CD14-positive monocyte (primary cell): Measurements from ENCODE around the gene CHRM4. TPM values are rescaled to one million over a fixed set of nuclear protein-coding genes. Genes with fewer than 3 reads are reported as not detected.
A peak's percentile ranks its signal among the peaks of the same experiment; 100 is the strongest.

Experiments used
- DNase-seq, 3 donors: peaks; one replicate each; pipeline ENCODE4 v3.0.0-alpha.2; 2011 to 2022
- H2AFZ ChIP-seq: 2 replicates; pipeline ENCODE4 v1.6.0; 2012; ENCODE audit warnings: mild to moderate bottlenecking, low read depth, low read length, inconsistent platforms; ENCODE audit not compliant: insufficient read depth, poor library complexity, severe bottlenecking
- H3K27ac ChIP-seq, 2 donors: 1 replicate in 1 of 2; 2 replicates in 1 of 2; pipeline ENCODE4 v1.5.1; 2012 to 2013; ENCODE audit warnings: low read length in 2 of 2, control low read depth in 1 of 2, inconsistent platforms in 1 of 2, low read depth in 1 of 2, mild to moderate bottlenecking in 1 of 2
- H3K27me3 ChIP-seq, 2 donors: one replicate each; pipeline versions ENCODE4 v1.6.0 to v1.6.1; 2011 to 2013; ENCODE audit warnings: low read length in 2 of 2; ENCODE audit not compliant: control insufficient read depth in 2 of 2, insufficient read depth in 2 of 2
- H3K36me3 ChIP-seq, 2 donors: replicated peaks in 1 of 2; 1 replicate in 1 of 2; 2 replicates in 1 of 2; pipeline versions ENCODE4 v1.5.1 to v1.6.1; 2012 to 2013; ENCODE audit warnings: low read length in 2 of 2, control low read depth in 1 of 2, inconsistent platforms in 1 of 2, mild to moderate bottlenecking in 1 of 2; ENCODE audit not compliant: insufficient read depth in 2 of 2, control insufficient read depth in 1 of 2
- H3K4me1 ChIP-seq, 2 donors: 1 replicate in 1 of 2; 2 replicates in 1 of 2; pipeline versions ENCODE4 v1.5.1 to v1.6.1; 2012 to 2013; ENCODE audit warnings: low read length in 2 of 2, control low read depth in 1 of 2, inconsistent platforms in 1 of 2, mild to moderate bottlenecking in 1 of 2, moderate library complexity in 1 of 2; ENCODE audit not compliant: insufficient read depth in 2 of 2, control insufficient read depth in 1 of 2
- H3K4me2 ChIP-seq: replicated peaks from 2 replicates; pipeline ENCODE3; 2012; ENCODE audit warnings: low read length, moderate library complexity, mild to moderate bottlenecking; ENCODE audit not compliant: poor library complexity, severe bottlenecking; ENCODE audit errors: extremely low read depth
- H3K4me3 ChIP-seq, 3 experiments: fragments of 200-600 bp in 1 of 3; sonication (generic) in 1 of 3; replicated peaks in 1 of 3; 1 replicate in 2 of 3; 2 replicates in 1 of 3; pipeline ENCODE4 v1.5.1; 2011 to 2013; ENCODE audit warnings: low read length in 3 of 3, mild to moderate bottlenecking in 3 of 3, control low read depth in 2 of 3, low read depth in 2 of 3, inconsistent platforms in 1 of 3, moderate library complexity in 1 of 3
- H3K79me2 ChIP-seq: 2 replicates; pipeline ENCODE4 v1.6.0; 2012; ENCODE audit warnings: mild to moderate bottlenecking, control low read depth, inconsistent platforms, low read length, moderate library complexity; ENCODE audit not compliant: insufficient read depth
- H3K9ac ChIP-seq: 2 replicates; pipeline ENCODE4 v1.6.0; 2017; ENCODE audit warnings: low read length, mild to moderate bottlenecking; ENCODE audit not compliant: insufficient read depth, poor library complexity, severe bottlenecking
- H3K9me3 ChIP-seq, 2 donors: replicated peaks in 1 of 2; 1 replicate in 1 of 2; 2 replicates in 1 of 2; pipeline versions ENCODE4 v1.5.1 to v1.6.1; 2012 to 2013; ENCODE audit warnings: low read length in 2 of 2, control low read depth in 1 of 2; ENCODE audit not compliant: control insufficient read depth in 1 of 2, insufficient read depth in 1 of 2
- H4K20me1 ChIP-seq: 2 replicates; pipeline ENCODE4 v1.6.0; 2012; ENCODE audit warnings: mild to moderate bottlenecking, low read length, control low read depth, moderate library complexity; ENCODE audit not compliant: insufficient read depth
- H3K27ac Mint-ChIP-seq, 7 donors: one replicate each; pipeline ENCODE4 v1.8.0; 2020; ENCODE audit warnings: mild to moderate bottlenecking in 7 of 7, mixed read lengths in 7 of 7, moderate library complexity in 6 of 7, inconsistent platforms in 2 of 7
- H3K27me3 Mint-ChIP-seq, 3 donors: one replicate each; pipeline ENCODE4 v1.8.0; 2021 to 2022; ENCODE audit warnings: low read depth in 3 of 3, mild to moderate bottlenecking in 3 of 3, mixed read lengths in 3 of 3, moderate library complexity in 3 of 3, inconsistent platforms in 1 of 3
- H3K36me3 Mint-ChIP-seq, 2 donors: one replicate each; pipeline ENCODE4 v1.8.0; 2020; ENCODE audit warnings: mixed read lengths in 2 of 2, inconsistent platforms in 1 of 2, mild to moderate bottlenecking in 1 of 2
- H3K4me1 Mint-ChIP-seq: one replicate; pipeline ENCODE4 v1.8.0; 2020; ENCODE audit warnings: mild to moderate bottlenecking, mixed read lengths
- H3K4me3 Mint-ChIP-seq, 2 donors: one replicate each; pipeline ENCODE4 v1.8.0; 2020; ENCODE audit warnings: mild to moderate bottlenecking in 2 of 2, mixed read lengths in 2 of 2, moderate library complexity in 1 of 2
- H3K9me3 Mint-ChIP-seq, 7 donors: one replicate each; pipeline ENCODE4 v1.8.0; 2020 to 2022; ENCODE audit warnings: mixed read lengths in 7 of 7, mild to moderate bottlenecking in 6 of 7, moderate library complexity in 6 of 7, inconsistent platforms in 2 of 7
- WGBS: methylation state at CpG from one replicate; pipeline ENCODE4 v1.1.5; 2013; ENCODE audit warnings: missing lambda C conversion rate; ENCODE audit not compliant: insufficient coverage; 5-methylcytosine and 5-hydroxymethylcytosine counted together
- intact Hi-C, 2 donors: fragments of 100-400 bp; cut with micrococcal nuclease; formaldehyde crosslinking; loops; one replicate each; pipeline versions ENCODE4 v1.15.0 to v1.15.1; 2023
- polyA plus RNA-seq, 3 donors: library from polyadenylated mRNA; depleted of rRNA in 1 of 3; unstranded in 2 of 3; stranded (reverse) in 1 of 3; fragments of 300-500 nt in 2 of 3; fragments of >200 nt in 1 of 3; fragmentation: Illumina TruSeq in 2 of 3; gene quantifications; 1 replicate in 2 of 3; 2 replicates in 1 of 3; pipeline ENCODE4 v1.2.3, GENCODE V29; 2012 to 2021
- TF ChIP-seq, protein P1 (sequence below): fragments of 200-600 bp; IDR thresholded peaks from one replicate; pipeline ENCODE4 v1.8.0; 2022; ENCODE audit warnings: antibody characterized with exemption, mild to moderate bottlenecking

CHRM4 gene
- polyA plus RNA-seq, 3 donors: 0.15 to 0.57 TPM; not detected in 1

DNA sequence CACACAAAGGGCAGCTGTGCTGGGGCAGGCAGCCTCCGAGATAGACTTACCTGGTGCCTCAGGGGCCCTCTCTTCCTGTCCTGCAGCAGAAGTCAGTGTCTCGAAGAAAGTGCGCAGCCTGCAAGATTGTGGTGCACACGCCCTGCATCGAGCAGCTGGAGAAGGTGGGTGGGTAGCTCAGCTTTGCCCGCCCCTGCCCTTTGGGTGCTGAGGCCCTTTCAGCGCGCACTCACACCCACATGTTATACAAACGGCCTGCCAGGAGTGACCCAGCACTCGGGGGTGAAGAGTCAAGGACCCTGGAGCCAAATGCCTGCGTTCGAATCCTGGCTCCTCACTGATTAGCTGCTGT lies 23.7 kb downstream of the CHRM4 start:
- H3K4me2 ChIP-seq: no peak overlapping the region
- intact Hi-C loops: loop anchor here in 1 of 2 donors (2.0 to 5.0 kb wide), 2 partner anchors 15 to 169 kb away; no protein-coding TSS in a partner anchor
- no peak overlapping the region for H2AFZ ChIP-seq
- peaks cover 1 to 4% (median 1%) of the 10 kb centered on the region in 3 donors for H3K27me3 Mint-ChIP-seq
- DNase-seq: no peak
- H3K4me1 ChIP-seq: peaks cover 17 to 34% of the 10 kb centered on the region in 2 donors
- peaks cover 75 to 91% of the 10 kb centered on the region in 2 donors for H3K36me3 ChIP-seq
- no peak overlapping the region for H3K4me3 ChIP-seq
- H3K4me1 Mint-ChIP-seq: peaks cover 26% of the 10 kb centered on the region
- no peaks in the 10 kb centered on the region for H3K9me3 ChIP-seq
- no peak overlapping the region for H3K9ac ChIP-seq
- peaks cover 54 to 87% of the 10 kb centered on the region in 2 donors for H3K36me3 Mint-ChIP-seq
- TF ChIP-seq, protein P1, sequence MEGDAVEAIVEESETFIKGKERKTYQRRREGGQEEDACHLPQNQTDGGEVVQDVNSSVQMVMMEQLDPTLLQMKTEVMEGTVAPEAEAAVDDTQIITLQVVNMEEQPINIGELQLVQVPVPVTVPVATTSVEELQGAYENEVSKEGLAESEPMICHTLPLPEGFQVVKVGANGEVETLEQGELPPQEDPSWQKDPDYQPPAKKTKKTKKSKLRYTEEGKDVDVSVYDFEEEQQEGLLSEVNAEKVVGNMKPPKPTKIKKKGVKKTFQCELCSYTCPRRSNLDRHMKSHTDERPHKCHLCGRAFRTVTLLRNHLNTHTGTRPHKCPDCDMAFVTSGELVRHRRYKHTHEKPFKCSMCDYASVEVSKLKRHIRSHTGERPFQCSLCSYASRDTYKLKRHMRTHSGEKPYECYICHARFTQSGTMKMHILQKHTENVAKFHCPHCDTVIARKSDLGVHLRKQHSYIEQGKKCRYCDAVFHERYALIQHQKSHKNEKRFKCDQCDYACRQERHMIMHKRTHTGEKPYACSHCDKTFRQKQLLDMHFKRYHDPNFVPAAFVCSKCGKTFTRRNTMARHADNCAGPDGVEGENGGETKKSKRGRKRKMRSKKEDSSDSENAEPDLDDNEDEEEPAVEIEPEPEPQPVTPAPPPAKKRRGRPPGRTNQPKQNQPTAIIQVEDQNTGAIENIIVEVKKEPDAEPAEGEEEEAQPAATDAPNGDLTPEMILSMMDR: no peak
- peak overlapping the region in 1 of 7 donors; percentile 19 for H3K27ac Mint-ChIP-seq
- no peak overlapping the region for H3K4me3 Mint-ChIP-seq
- 90% methylated on average over 8 of the region's 12 CpGs for WGBS
- H3K9me3 Mint-ChIP-seq: no peaks in the 10 kb centered on the region
- H3K27ac ChIP-seq: peak overlapping the region in 1 of 2 donors; percentile 26
- H3K79me2 ChIP-seq: peaks cover 90% of the 10 kb centered on the region
- H3K27me3 ChIP-seq: no peaks in the 10 kb centered on the region
- H4K20me1 ChIP-seq: peaks cover 99% of the 10 kb centered on the region

DNA sequence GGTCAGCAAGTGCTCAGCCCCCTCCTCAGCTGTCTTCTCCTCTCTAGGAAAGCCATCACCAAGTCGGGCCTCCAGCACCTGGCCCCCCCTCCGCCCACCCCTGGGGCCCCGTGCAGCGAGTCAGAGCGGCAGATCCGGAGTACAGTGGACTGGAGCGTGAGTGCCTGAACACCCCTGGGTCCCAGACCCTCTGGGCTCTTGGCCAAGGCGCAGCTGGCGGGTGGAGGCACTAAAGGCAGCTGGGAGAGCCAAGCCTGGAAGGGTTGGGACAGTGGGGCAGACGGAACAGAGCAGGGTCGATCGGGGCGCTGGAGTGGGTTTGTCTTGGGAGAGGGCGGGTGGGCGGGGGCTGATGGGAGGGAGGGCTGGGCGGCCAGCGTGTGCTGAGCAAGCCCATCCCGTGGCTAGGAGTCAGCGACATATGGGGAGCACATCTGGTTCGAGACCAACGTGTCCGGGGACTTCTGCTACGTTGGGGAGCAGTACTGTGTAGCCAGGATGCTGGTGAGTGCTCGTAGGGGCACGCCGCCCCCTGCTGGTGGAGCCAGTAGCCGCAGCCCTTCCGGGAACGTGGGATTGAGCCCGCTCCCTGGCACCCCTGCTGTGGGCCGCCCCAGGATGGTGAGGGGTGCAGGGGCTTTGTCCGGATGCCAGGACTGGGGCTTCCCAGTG lies 24.2 kb downstream of the CHRM4 start:
- 24% methylated on average over 24 of the region's 32 CpGs for WGBS
- Mint-ChIP-seq H3K4me3 (no peak overlapping the region), H3K27me3 (peaks cover 1 to 4% (median 4%) of the 10 kb centered on the region in 3 donors), H3K36me3 (peaks cover 53 to 85% of the 10 kb centered on the region in 2 donors), H3K9me3 (no peaks in the 10 kb centered on the region), H3K27ac (peak overlapping the region in 5 of 7 donors; percentile 43 to 88 (median 74)), H3K4me1 (peaks cover 31% of the 10 kb centered on the region)
- Histone ChIP-seq H3K9me3 (no peaks in the 10 kb centered on the region), H3K4me3 (no peak overlapping the region), H3K27ac (peak overlapping the region in 1 of 2 donors; percentile 31), H3K9ac (no peak overlapping the region), H2AFZ (no peak overlapping the region), H3K27me3 (no peaks in the 10 kb centered on the region), H3K4me2 (no peak overlapping the region), H3K4me1 (peaks cover 22 to 39% of the 10 kb centered on the region in 2 donors), H3K79me2 (peaks cover 95% of the 10 kb centered on the region), H3K36me3 (peaks cover 73 to 85% of the 10 kb centered on the region in 2 donors), H4K20me1 (peaks cover 99% of the 10 kb centered on the region)
- DNase-seq: peak; percentile 50 to 68 (median 65)
- intact Hi-C loops: loop anchor here in 1 of 2 donors (2.0 to 5.0 kb wide), 2 partner anchors 15 to 170 kb away; no protein-coding TSS in a partner anchor
- TF ChIP-seq, protein P1: peak; percentile 89
